DOHH2 (cell line): ENCODE measurements around the gene TLR6.

Experiments
- H3F3A ChIP-seq: fragments of 200-600 bp; sonication (generic), shearing (Covaris generic); 2 replicates; pipeline ENCODE4 v1.6.0; 2016; ENCODE audit warnings: antibody characterized with exemption, mild to moderate bottlenecking; ENCODE audit not compliant: control insufficient read depth, insufficient read depth
- H3K27ac ChIP-seq: fragments of 200-600 bp; sonication (generic); 2 replicates; pipeline ENCODE4 v1.5.1; 2014; ENCODE audit warnings: low read depth, mild to moderate bottlenecking, low read length, moderate library complexity
- H3K27me3 ChIP-seq: fragments of 200-600 bp; sonication (generic); 2 replicates; pipeline ENCODE4 v1.6.1; 2014; ENCODE audit warnings: mild to moderate bottlenecking, low read length, mixed read lengths; ENCODE audit not compliant: control insufficient read depth
- H3K36me3 ChIP-seq: fragments of 200-600 bp; sonication (generic); 2 replicates; pipeline ENCODE4 v1.6.1; 2014; ENCODE audit warnings: mild to moderate bottlenecking, low read length, moderate library complexity, mixed read lengths; ENCODE audit not compliant: control insufficient read depth
- H3K4me1 ChIP-seq: fragments of 200-600 bp; sonication (generic); 2 replicates; pipeline ENCODE4 v1.6.1; 2014; ENCODE audit warnings: mild to moderate bottlenecking, low read length, mixed read lengths; ENCODE audit not compliant: control insufficient read depth
- H3K4me2 ChIP-seq: fragments of 200-600 bp; sonication (generic); 2 replicates; pipeline ENCODE4 v1.6.0; 2014; ENCODE audit warnings: mild to moderate bottlenecking, low read length, moderate library complexity
- H3K4me3 ChIP-seq: fragments of 200-600 bp; sonication (generic); 2 replicates; pipeline ENCODE4 v1.5.1; 2014; ENCODE audit warnings: mild to moderate bottlenecking, low read length, mixed read lengths
- H3K79me2 ChIP-seq: fragments of 200-600 bp; sonication (generic); 2 replicates; pipeline ENCODE4 v1.6.1; 2014; ENCODE audit warnings: mild to moderate bottlenecking, low read length, mixed read lengths; ENCODE audit not compliant: control insufficient read depth
- H3K9me2 ChIP-seq: fragments of 200-600 bp; sonication (generic); replicated peaks from 2 replicates; pipeline ENCODE4 v1.6.1; 2014; ENCODE audit warnings: mild to moderate bottlenecking, low read length, mixed read lengths; ENCODE audit not compliant: control insufficient read depth
- H3K9me3 ChIP-seq: fragments of 200-600 bp; sonication (generic); 2 replicates; pipeline ENCODE4 v1.6.1; 2014; ENCODE audit warnings: antibody characterized with exemption, low read length, mixed read lengths; ENCODE audit not compliant: control insufficient read depth, insufficient read depth
- H4K20me1 ChIP-seq: fragments of 200-600 bp; sonication (generic); 2 replicates; pipeline ENCODE4 v1.6.0; 2014; ENCODE audit warnings: low read depth, mild to moderate bottlenecking, antibody characterized with exemption, low read length, moderate library complexity; ENCODE audit not compliant: control insufficient read depth, insufficient read depth
- CTCF ChIP-seq: fragments of 200-600 bp; sonication (generic); IDR thresholded peaks from one replicate; pipeline ENCODE4 v1.5.1; 2014; ENCODE audit warnings: antibody characterized with exemption, mild to moderate bottlenecking, low read depth, low read length; ENCODE audit not compliant: poor library complexity, severe bottlenecking
- EZH2phosphoT487 ChIP-seq: fragments of 200-600 bp; sonication (generic); IDR thresholded peaks from 2 replicates; pipeline ENCODE4 v1.6.1; 2017; ENCODE audit warnings: borderline replicate concordance, mild to moderate bottlenecking, antibody characterized with exemption, low read length, moderate library complexity, mixed read lengths

TLR6 gene

DNA sequence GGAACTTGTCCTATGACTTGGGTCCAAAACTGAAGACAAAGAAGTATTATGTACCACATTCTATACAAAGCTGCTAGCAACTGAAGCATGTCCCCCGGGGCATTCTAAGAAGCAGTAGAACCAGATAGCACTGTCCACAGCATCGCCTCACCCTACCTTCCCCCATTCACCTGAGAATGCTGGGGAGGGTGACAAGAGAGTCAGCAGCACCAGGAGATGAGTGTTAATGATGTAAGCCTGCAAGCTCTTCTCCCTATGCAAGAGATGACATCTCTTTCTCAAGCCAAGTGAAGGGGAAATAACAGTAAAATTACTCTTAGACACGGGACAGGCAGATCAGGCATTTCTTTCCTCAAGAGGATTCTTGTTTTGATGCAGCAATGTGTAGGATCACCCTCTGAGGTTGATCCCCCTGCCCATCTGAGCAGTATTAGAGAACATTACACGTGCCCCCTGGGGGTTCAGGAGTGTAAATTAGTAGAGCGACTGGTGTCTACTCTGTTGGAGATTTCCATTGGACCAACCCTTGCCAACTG lies 38.1 kb downstream of the TLR6 start:
- Histone ChIP-seq H3K36me3 (peaks cover 27% of the 10 kb centered on the region), H3K27me3 (no peaks in the 10 kb centered on the region), H3K9me3 (peaks cover 19% of the 10 kb centered on the region), H3K4me3 (no peak overlapping the region), H3K4me2 (peak overlapping the region; percentile 21; the same call in 1 of the 2 replicates), H3K4me1 (peaks cover 58% of the 10 kb centered on the region), H3K9me2 (no peaks in the 10 kb centered on the region), H3F3A (peaks cover 11% of the 10 kb centered on the region), H4K20me1 (no peaks in the 10 kb centered on the region), H3K79me2 (peaks cover 9% of the 10 kb centered on the region), H3K27ac (no peak overlapping the region)
- no peak for TF ChIP-seq EZH2phosphoT487
- no peak for TF ChIP-seq CTCF

- no peak for TF ChIP-seq EZH2phosphoT487
- no peak for TF ChIP-seq CTCF
- Histone ChIP-seq H3K27me3 (no peaks in the 10 kb centered on the region), H3K36me3 (peaks cover 25% of the 10 kb centered on the region), H3K9me3 (peaks cover 13% of the 10 kb centered on the region), H3K27ac (peak overlapping the region; percentile 91), H3K9me2 (no peaks in the 10 kb centered on the region), H3K4me3 (peak overlapping the region; percentile 65), H3K79me2 (peaks cover 9% of the 10 kb centered on the region), H4K20me1 (no peaks in the 10 kb centered on the region), H3K4me1 (peaks cover 58% of the 10 kb centered on the region), H3F3A (peaks cover 11% of the 10 kb centered on the region), H3K4me2 (peak overlapping the region; percentile 80)
Observed at GRCh38 chr4:38815885-38816782, 40.5 kb downstream of the TLR6 start.

DNA sequence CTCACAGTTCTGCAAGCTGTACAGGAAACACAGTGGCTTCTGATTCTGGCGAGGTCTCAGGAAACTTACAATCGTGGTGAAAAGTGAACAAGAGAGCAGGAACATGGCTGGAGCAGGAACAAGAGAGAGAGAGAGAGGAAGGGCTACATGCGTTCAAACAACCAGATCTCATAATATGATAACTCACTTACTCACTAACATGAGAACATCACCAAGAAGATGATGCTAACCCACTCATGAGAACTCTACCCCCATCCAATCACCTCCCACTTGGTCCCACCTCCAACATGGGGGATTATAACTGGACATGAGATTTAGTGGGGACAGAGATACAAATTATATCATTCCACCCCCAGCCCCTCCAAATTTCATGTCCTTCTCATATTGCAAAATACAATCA lies 42.2 kb downstream of the TLR6 start:
- H3K27ac ChIP-seq: no peak overlapping the region
- no peak overlapping the region for H3K4me3 ChIP-seq
- H3K9me2 ChIP-seq: no peaks in the 10 kb centered on the region
- no peaks in the 10 kb centered on the region for H4K20me1 ChIP-seq
- TF ChIP-seq CTCF: no peak
- TF ChIP-seq EZH2phosphoT487: no peak
- H3K27me3 ChIP-seq: no peaks in the 10 kb centered on the region
- peaks cover 13% of the 10 kb centered on the region for H3K9me3 ChIP-seq
- H3K4me2 ChIP-seq: no peak overlapping the region
- H3F3A ChIP-seq: peaks cover 13% of the 10 kb centered on the region
- H3K4me1 ChIP-seq: peaks cover 43% of the 10 kb centered on the region
- H3K36me3 ChIP-seq: peaks cover 25% of the 10 kb centered on the region
- H3K79me2 ChIP-seq: peaks cover 9% of the 10 kb centered on the region
